A673 (cell line): ENCODE data around the gene NDUFA13. TPM values are rescaled to one million over a fixed set of nuclear protein-coding genes. Genes with fewer than 3 reads are reported as not detected.

Source experiments
- BruUV-seq: library from RNA; stranded (reverse); fragments of 400-500 nt; replicated peaks from 2 replicates; lab custom pipeline; 2021; lab: Mats Ljungman, UMichigan
- CTCF ChIA-PET: fragments of 300-600 bp; sonication (Branson Sonifier 250); formaldehyde crosslinking; loops from one replicate; lab custom pipeline; 2022; ENCODE audit warnings: antibody characterized with exemption; lab: Charles Lee
- POLR2A ChIA-PET: fragments of 300-600 bp; sonication (Branson Sonifier 250); formaldehyde crosslinking; loops from one replicate; lab custom pipeline; 2022; ENCODE audit warnings: antibody characterized with exemption; ENCODE audit not compliant: low non-redundant PET; lab: Charles Lee
- DNase-seq: peaks from one replicate; pipeline ENCODE4 v3.0.0-alpha.2; 2015; ENCODE audit warnings: low spot score
- H3K27ac ChIP-seq: fragments of 200-600 bp; sonication (generic); 2 replicates; pipeline ENCODE4 v1.5.1; 2016; ENCODE audit warnings: mixed run types, low read depth, mild to moderate bottlenecking, mixed read lengths, antibody characterized with exemption, low read length; ENCODE audit not compliant: poor library complexity, severe bottlenecking
- H3K27me3 ChIP-seq: fragments of 200-600 bp; sonication (generic); replicated peaks from 2 replicates; pipeline ENCODE4 v1.6.1; 2017; ENCODE audit warnings: mixed run types, low read depth, mild to moderate bottlenecking, mixed read lengths, antibody characterized with exemption, low read length; ENCODE audit not compliant: insufficient read depth, poor library complexity
- H3K36me3 ChIP-seq: fragments of 200-600 bp; sonication (generic); 2 replicates; pipeline ENCODE4 v1.6.1; 2016; ENCODE audit warnings: mixed run types, mild to moderate bottlenecking, mixed read lengths, antibody characterized with exemption, low read length; ENCODE audit not compliant: insufficient read depth, poor library complexity, severe bottlenecking
- H3K4me1 ChIP-seq: fragments of 200-600 bp; sonication (generic); 2 replicates; pipeline ENCODE4 v1.6.1; 2017; ENCODE audit warnings: mixed run types, mild to moderate bottlenecking, mixed read lengths, antibody characterized with exemption, low read length; ENCODE audit not compliant: insufficient read depth, poor library complexity, severe bottlenecking
- H3K4me3 ChIP-seq: fragments of 200-600 bp; sonication (generic); 2 replicates; pipeline ENCODE4 v1.5.1; 2016; ENCODE audit warnings: low read depth, mixed run types, mild to moderate bottlenecking, mixed read lengths, low read length; ENCODE audit not compliant: poor library complexity, severe bottlenecking
- H3K9me3 ChIP-seq: fragments of 200-600 bp; sonication (generic); 2 replicates; pipeline ENCODE4 v1.6.1; 2016; ENCODE audit warnings: mixed run types, low read depth, mild to moderate bottlenecking, mixed read lengths, antibody characterized with exemption, low read length; ENCODE audit not compliant: poor library complexity, severe bottlenecking
- EZH2 ChIP-seq: fragments of 200-600 bp; sonication (generic); IDR thresholded peaks from 2 replicates; pipeline ENCODE4 v1.6.1; 2017; ENCODE audit warnings: borderline replicate concordance, low read depth, mild to moderate bottlenecking, mixed read lengths, antibody characterized with exemption, low read length; ENCODE audit not compliant: poor library complexity, severe bottlenecking
- intact Hi-C: fragments of 100-400 bp; cut with micrococcal nuclease; formaldehyde crosslinking; loops from one replicate; pipeline ENCODE4 v1.10.0; 2022; ENCODE audit not compliant: unreplicated experiment
- total RNA-seq: library from RNA; stranded (reverse); gene quantifications from 2 replicates; pipeline ENCODE4 v1.2.3, GENCODE V29; 2021
- TF ChIP-seq, protein P1 (sequence below): fragments of 300-800, 200-600 bp; sonication (generic); conservative IDR thresholded peaks from 2 replicates; pipeline ENCODE4 v1.5.1; 2017; ENCODE audit warnings: low read depth, mild to moderate bottlenecking, antibody characterized with exemption, low read length, moderate library complexity, mixed read lengths

The NDUFA13 gene
- total RNA-seq, 1 experiment from 2014 or later, result 431 TPM

DNA sequence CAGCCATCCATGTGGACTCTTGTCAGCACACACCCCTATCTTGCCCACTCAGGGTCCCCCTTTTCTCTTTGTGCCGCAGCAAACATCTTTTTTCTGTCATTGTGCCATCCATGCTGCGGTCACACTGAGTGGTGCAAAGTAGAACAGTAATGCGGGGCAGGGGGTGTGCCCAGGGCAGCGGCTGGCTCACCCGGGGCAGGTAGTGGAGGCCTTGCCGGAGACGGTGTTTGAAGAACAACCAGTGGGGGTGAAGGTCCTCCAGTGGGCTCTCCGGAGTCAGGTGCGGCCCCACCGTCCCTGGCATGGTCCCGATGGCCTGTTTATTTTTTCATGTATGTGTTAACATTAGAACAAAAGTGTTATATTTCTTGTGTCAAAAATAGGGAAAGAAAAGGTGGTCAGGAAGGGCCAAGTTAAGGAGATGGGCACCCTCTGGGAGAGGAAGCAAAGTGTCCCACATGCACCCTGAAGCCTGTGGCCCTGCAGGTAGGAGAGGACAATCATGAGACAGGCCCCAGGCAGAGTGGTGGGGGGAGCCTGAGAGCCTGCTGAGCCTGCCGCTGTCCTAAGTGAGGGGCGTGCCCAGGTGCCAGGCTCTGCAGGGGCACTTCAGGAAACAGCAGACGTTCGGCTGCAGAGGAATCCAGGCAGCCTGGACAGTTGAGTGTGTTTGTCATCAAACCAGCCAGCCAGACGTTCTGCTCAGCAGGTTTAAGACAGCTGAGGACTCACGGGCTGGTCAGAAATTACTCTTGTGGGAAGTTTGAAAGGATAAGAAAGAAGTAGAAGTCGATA, 13.0 kb upstream of the NDUFA13 start:
- no peak for DNase-seq
- Histone ChIP-seq H3K27me3 (no peaks in the 10 kb centered on the region), H3K36me3 (peaks cover 90% of the 10 kb centered on the region), H3K4me1 (no peaks in the 10 kb centered on the region), H3K27ac (no peak overlapping the region), H3K4me3 (no peak overlapping the region), H3K9me3 (no peaks in the 10 kb centered on the region)
- intact Hi-C loops, result no loop called here
- ChIA-PET CTCF (no interaction called here), POLR2A (no interaction called here)
- no TSS peak for BruUV-seq
- TF ChIP-seq EZH2, result no peak
- TF ChIP-seq, protein P1, sequence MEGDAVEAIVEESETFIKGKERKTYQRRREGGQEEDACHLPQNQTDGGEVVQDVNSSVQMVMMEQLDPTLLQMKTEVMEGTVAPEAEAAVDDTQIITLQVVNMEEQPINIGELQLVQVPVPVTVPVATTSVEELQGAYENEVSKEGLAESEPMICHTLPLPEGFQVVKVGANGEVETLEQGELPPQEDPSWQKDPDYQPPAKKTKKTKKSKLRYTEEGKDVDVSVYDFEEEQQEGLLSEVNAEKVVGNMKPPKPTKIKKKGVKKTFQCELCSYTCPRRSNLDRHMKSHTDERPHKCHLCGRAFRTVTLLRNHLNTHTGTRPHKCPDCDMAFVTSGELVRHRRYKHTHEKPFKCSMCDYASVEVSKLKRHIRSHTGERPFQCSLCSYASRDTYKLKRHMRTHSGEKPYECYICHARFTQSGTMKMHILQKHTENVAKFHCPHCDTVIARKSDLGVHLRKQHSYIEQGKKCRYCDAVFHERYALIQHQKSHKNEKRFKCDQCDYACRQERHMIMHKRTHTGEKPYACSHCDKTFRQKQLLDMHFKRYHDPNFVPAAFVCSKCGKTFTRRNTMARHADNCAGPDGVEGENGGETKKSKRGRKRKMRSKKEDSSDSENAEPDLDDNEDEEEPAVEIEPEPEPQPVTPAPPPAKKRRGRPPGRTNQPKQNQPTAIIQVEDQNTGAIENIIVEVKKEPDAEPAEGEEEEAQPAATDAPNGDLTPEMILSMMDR, result no peak

- Histone ChIP-seq H3K27me3 (no peaks in the 10 kb centered on the region), H3K4me1 (no peaks in the 10 kb centered on the region), H3K9me3 (no peaks in the 10 kb centered on the region), H3K4me3 (no peak overlapping the region), H3K27ac (no peak overlapping the region), H3K36me3 (peaks cover 74% of the 10 kb centered on the region)
- intact Hi-C loops, result no loop called here
- CTCF ChIA-PET, result no interaction called here
- POLR2A ChIA-PET, result no interaction called here
- BruUV-seq, result no TSS peak
- no peak for TF ChIP-seq EZH2
- TF ChIP-seq, protein P1, result no peak
- DNase-seq, result no peak
Measured at GRCh38 chr19:19504754-19505668, 11.0 kb upstream of the NDUFA13 start.

DNA sequence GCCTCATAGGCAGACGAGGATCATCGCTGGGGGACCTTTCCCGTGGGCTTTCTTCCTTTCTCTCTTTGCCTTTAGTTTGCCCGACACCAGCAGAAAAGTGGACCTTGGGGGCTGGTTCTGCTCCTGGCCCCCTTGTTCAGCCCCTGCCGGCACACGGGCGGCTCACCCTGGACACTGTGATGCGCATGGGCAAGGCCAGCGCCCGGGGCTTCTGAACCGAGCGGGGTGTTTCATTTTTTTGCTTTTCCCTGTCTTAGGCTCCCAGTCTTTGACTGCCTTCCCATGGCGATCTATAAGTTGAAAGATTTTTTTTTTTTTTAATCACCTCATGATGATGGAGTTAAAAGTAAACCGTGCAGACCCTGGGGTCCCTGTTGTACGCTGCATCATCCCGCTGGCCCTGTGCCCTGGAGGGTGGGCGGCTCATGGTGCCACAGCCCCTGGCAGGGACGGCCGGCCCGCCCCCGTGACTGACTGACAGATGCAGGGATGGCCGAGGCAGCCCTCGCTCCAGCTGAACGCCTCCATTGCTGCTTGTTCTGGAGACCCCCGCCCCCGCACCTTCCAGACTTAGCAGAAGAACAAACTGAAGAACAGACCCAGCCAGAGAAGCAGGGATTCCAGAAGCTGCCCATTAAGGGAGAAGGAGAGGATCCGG, 10.2 kb upstream of the NDUFA13 start:
- intact Hi-C loops, result no loop called here
- no peaks in the 10 kb centered on the region for H3K9me3 ChIP-seq
- no peak for DNase-seq
- H3K4me1 ChIP-seq, result no peaks in the 10 kb centered on the region
- peaks cover 66% of the 10 kb centered on the region for H3K36me3 ChIP-seq
- ChIA-PET CTCF (no interaction called here), POLR2A (no interaction called here)
- no TSS peak for BruUV-seq
- TF ChIP-seq EZH2, result no peak
- TF ChIP-seq, protein P1, result no peak
- no peak overlapping the region for H3K27ac ChIP-seq
- no peaks in the 10 kb centered on the region for H3K27me3 ChIP-seq
- no peak overlapping the region for H3K4me3 ChIP-seq
